ENCODE measurements around the gene PAQR7. TPM values are rescaled to one million over a fixed set of nuclear protein-coding genes. Genes with fewer than 3 reads are reported as not detected.

Gene PAQR7
- total and polyA plus RNA-seq, 2 donors, result 10.4 to 13.4 TPM

DNA sequence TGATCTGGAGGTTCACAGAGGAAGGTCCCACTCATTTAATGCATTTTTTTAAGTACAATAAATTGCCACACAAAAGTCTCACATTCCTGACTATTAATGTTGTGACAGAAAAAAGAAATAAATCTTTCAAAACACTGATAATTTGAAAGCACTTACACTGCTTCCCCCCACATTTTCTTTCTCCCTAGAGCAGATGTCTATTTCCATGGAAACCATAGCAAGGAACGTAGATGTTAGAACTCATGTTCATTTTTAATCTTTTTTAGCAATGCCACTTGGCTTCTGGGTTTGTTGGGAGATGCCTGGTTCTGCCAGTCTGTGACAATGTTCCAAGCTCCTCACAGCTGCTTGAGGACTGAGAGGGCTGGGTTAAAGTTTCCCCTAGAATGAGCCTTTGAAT, 32.7 kb upstream of the PAQR7 start:
- Histone ChIP-seq H3K27ac (ENCODE audit: low read depth) (no peak overlapping the region), H3K4me3 (ENCODE audit: low read depth, low read length) (no peak overlapping the region), H3K36me3 (ENCODE audit: insufficient read depth) (no peaks in the 10 kb centered on the region), H3K4me1 (ENCODE audit: insufficient read depth) (peaks cover 4% of the 10 kb centered on the region)
- WGBS, result 66% methylated on average over 1 of the region's 1 CpG
- DNase-seq (ENCODE audit: extremely low spot score), result no peak

- Histone ChIP-seq H3K36me3 (ENCODE audit: insufficient read depth) (no peaks in the 10 kb centered on the region), H3K4me1 (ENCODE audit: insufficient read depth) (peaks cover 4% of the 10 kb centered on the region), H3K4me3 (ENCODE audit: low read depth, low read length) (no peak overlapping the region), H3K27ac (ENCODE audit: low read depth) (no peak overlapping the region)
- WGBS, result 85% methylated on average over 6 of the region's 6 CpGs
- no peak for DNase-seq (ENCODE audit: extremely low spot score)
Observed at GRCh38 chr1:25907601-25908000, 32.1 kb upstream of the PAQR7 start.

DNA sequence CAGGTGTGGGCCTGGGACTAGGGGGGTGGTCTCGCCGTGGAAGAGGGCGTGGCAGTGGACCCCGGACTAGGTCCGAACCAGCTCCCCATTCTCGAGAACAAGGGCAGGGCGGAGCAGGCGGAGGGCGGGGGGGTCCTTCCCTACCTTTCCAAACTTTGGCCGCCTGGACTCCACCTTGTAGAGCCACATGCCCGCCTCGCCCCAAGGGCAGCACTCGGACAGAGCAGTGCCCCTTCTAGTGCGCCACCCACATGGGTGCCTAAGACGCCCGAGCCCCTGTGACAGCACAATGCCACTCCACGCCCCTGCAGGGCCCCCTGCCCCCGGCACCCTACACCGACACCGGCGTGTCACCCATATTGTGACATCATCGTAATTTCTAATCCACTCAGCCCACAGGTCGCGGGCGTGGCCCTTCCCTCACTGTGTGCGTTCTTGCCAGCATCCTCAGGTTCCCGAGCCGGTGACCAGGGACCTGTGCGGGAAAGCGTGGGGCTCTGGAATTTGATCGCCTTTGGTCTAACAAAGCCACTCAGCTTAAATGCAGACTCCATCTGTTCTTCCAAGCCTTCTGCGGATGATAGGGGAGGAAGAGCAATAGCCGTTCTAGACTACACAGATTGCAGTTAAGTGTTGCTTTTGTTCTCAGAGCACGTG, 31.3 kb upstream of the PAQR7 start:
- peak; percentile 39 for DNase-seq (ENCODE audit: extremely low spot score)

DNA sequence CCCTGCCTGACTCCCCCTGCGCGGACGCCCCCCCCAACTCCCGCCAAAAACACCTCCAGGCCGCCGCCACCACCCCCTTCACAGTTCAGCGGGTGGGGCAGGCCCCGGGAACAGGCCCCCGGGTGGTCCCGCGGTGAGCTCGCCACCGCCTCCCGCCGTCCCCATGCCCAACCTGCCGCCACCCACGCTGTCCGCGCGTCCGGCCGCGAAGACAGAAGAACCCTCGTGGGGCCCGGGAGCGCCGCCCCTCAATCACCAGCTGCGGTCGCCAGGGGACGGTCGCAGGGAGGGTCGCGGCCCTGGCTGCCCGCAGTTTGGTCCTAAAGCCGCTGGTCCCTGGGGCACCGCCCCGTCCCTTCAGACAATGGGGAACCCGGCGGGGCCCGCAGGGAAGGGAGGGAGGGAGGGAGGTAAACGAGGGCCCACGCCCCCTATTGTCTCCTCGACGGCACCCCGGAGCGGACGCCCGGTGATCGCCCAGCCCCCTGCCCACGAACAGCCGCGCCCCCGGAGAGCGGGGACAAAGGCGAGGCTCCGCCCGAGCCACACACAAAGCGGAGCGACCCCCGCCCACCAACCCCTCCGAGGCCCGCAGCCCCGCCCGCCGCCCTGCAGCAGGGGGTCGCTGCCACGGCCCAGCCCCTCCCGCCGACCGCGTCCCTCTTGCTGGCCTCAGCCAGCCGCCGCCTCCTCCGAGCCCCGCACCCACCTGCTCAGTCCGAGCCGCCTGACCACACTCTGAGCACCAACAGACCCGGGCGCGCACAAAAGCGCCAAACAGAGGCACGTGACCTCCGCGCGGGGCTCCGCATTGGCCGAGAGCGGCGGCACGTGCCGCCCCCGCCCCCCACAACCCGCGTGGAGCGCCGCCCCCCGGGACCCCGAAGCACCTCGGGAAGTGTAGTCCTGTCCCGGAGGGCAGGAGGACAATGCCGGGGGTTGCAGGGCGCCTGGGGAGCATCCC, 30.5 kb upstream of the PAQR7 start, which contains the start of gene STMN1:
Gene STMN1 (minus strand): TSS at position 740 of the 964 bp plus-strand sequence. CDS start 1,743 bp downstream, outside the sequence.
- Histone ChIP-seq H3K27ac (ENCODE audit: low read depth) (no peak within 1 kb of the TSS), H3K4me3 (ENCODE audit: low read depth, low read length) (peak within 1 kb of the TSS; percentile 79), H3K4me1 (ENCODE audit: insufficient read depth) (peaks cover 4% of the 10 kb centered on the region), H3K36me3 (ENCODE audit: insufficient read depth) (no peaks in the 10 kb centered on the region)
- DNase-seq (ENCODE audit: extremely low spot score), result peak; percentile 88
- under 1% methylated on average over 102 of the region's 102 CpGs for WGBS

More for the DNA sequence above, 31.3 kb upstream of the PAQR7 start:
- WGBS, result 16% methylated on average over 34 of the region's 34 CpGs
- Histone ChIP-seq H3K27ac (ENCODE audit: low read depth) (no peak overlapping the region), H3K4me3 (ENCODE audit: low read depth, low read length) (peak overlapping the region; percentile 79), H3K36me3 (ENCODE audit: insufficient read depth) (no peaks in the 10 kb centered on the region), H3K4me1 (ENCODE audit: insufficient read depth) (peaks cover 4% of the 10 kb centered on the region)

GRCh38 chr1:25904943-25905679, 29.6 kb upstream of the PAQR7 start:
- H3K36me3 ChIP-seq (ENCODE audit: insufficient read depth), result no peaks in the 10 kb centered on the region
- no peak overlapping the region for H3K27ac ChIP-seq (ENCODE audit: low read depth)
- H3K4me3 ChIP-seq (ENCODE audit: low read depth, low read length), result peak overlapping the region; percentile 79
- DNase-seq (ENCODE audit: extremely low spot score), result peak; percentile 81
- WGBS, result 1% methylated on average over 34 of the region's 34 CpGs
- H3K4me1 ChIP-seq (ENCODE audit: insufficient read depth), result peaks cover 4% of the 10 kb centered on the region

- H3K36me3 ChIP-seq (ENCODE audit: insufficient read depth), result no peaks in the 10 kb centered on the region
- no peak for DNase-seq (ENCODE audit: extremely low spot score)
- no peak overlapping the region for H3K27ac ChIP-seq (ENCODE audit: low read depth)
- peaks cover 4% of the 10 kb centered on the region for H3K4me1 ChIP-seq (ENCODE audit: insufficient read depth)
- H3K4me3 ChIP-seq (ENCODE audit: low read depth, low read length), result no peak overlapping the region
- WGBS, result 53% methylated on average over 3 of the region's 3 CpGs
Observed at GRCh38 chr1:25903986-25904385, 28.5 kb upstream of the PAQR7 start.

DNA sequence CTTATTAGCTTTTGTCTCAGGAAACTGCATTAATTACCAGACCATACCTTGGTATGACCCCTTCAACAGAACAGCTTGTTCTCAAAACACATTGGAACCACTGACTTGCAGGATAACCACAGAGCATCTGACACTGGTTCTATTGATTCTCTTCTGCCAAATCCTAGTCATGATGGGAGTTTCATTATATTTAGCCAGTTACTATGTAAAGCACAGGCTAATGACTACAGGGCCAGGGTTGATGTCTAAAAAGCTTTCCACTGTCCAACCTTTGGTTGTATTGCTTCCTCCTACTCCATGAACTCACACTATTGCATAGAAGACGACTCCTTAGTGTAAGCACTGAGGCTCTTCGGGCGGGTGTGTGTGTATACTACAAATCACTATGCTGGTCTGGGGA, 27.0 kb upstream of the PAQR7 start:
- Histone ChIP-seq H3K4me3 (ENCODE audit: low read depth, low read length) (no peak overlapping the region), H3K36me3 (ENCODE audit: insufficient read depth) (no peaks in the 10 kb centered on the region), H3K4me1 (ENCODE audit: insufficient read depth) (peaks cover 4% of the 10 kb centered on the region), H3K27ac (ENCODE audit: low read depth) (no peak overlapping the region)
- 79% methylated on average over 3 of the region's 3 CpGs for WGBS
- DNase-seq (ENCODE audit: extremely low spot score), result no peak

- Histone ChIP-seq H3K27ac (ENCODE audit: low read depth) (no peak overlapping the region), H3K36me3 (ENCODE audit: insufficient read depth) (no peaks in the 10 kb centered on the region), H3K4me3 (ENCODE audit: low read depth, low read length) (no peak overlapping the region), H3K4me1 (ENCODE audit: insufficient read depth) (no peaks in the 10 kb centered on the region)
- 81% methylated on average over 5 of the region's 5 CpGs for WGBS
- no peak for DNase-seq (ENCODE audit: extremely low spot score)
Observed at GRCh38 chr1:25900219-25900618, 24.7 kb upstream of the PAQR7 start.

GRCh38 chr1:25899792-25900191, 24.3 kb upstream of the PAQR7 start:
- H3K27ac ChIP-seq (ENCODE audit: low read depth), result no peak overlapping the region
- H3K4me1 ChIP-seq (ENCODE audit: insufficient read depth), result no peaks in the 10 kb centered on the region
- WGBS, result 83% methylated on average over 6 of the region's 6 CpGs
- no peaks in the 10 kb centered on the region for H3K36me3 ChIP-seq (ENCODE audit: insufficient read depth)
- no peak overlapping the region for H3K4me3 ChIP-seq (ENCODE audit: low read depth, low read length)
- DNase-seq (ENCODE audit: extremely low spot score), result no peak

DNA sequence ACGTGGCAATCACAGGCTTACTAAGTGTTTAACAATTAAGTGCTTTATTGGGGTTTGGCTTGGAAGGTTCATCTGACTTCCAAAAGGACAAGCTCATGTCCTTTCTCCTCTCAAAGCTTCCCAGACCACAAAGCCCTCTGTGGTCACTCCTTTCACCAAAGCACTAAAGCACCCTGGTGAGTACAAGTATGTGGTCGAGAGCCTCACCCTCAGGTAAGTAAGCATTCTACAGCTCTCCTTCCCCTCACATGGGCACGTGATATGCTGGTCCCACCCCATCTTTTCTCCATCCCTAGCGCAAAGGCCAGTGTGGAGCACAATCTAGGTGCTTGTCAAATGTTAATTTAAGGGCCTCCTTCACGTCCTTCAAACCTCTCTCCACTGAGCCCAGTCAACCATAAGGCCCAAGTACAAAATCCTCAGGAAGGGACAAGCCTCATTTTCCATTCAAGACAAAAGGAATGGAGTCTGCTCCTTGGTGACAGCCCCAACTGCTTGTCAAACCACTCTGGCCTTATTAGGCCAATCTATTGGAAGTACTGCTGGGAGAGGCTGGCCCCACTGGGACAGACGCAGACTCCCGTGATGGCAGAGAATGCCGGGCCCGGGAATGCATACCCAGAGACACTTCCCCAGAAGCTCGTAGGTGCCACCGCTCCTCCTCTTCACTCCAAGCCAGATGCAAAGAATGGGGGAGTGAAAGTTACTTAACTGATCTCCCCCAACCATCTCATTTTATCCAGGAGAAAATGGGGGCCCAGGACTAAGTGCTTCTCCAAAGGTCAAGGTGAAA, 22.9 kb upstream of the PAQR7 start:
- H3K4me1 ChIP-seq (ENCODE audit: insufficient read depth), result no peaks in the 10 kb centered on the region
- H3K4me3 ChIP-seq (ENCODE audit: low read depth, low read length), result no peak overlapping the region
- no peaks in the 10 kb centered on the region for H3K36me3 ChIP-seq (ENCODE audit: insufficient read depth)
- WGBS, result 81% methylated on average over 11 of the region's 11 CpGs
- no peak for DNase-seq (ENCODE audit: extremely low spot score)
- H3K27ac ChIP-seq (ENCODE audit: low read depth), result no peak overlapping the region

GRCh38 chr1:25897754-25898153, 22.2 kb upstream of the PAQR7 start:
- H3K4me1 ChIP-seq (ENCODE audit: insufficient read depth), result no peaks in the 10 kb centered on the region
- WGBS, result 83% methylated on average over 5 of the region's 5 CpGs
- no peak for DNase-seq (ENCODE audit: extremely low spot score)
- H3K27ac ChIP-seq (ENCODE audit: low read depth), result no peak overlapping the region
- H3K4me3 ChIP-seq (ENCODE audit: low read depth, low read length), result no peak overlapping the region
- H3K36me3 ChIP-seq (ENCODE audit: insufficient read depth), result no peaks in the 10 kb centered on the region

DNA sequence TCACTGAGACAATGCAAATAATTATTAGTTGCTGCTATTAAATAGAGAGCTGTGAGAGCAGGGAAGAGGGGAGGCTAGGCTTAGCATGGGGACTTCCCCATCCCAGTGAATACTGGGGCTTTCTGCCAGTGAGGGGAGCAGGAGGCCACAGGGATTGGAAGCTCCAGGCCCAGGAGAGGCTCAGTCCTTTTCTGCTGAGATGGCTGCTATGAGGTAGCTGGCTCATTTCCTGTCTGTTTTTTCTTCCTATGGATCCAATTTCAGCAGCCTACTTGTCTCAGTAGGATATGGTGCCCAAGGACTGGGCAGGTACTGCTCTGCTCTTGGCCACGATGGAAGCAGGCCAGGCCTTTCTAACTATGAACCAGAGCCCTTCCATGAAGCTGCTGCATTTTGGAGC, 20.8 kb upstream of the PAQR7 start:
- 82% methylated on average over 1 of the region's 1 CpG for WGBS
- no peak for DNase-seq (ENCODE audit: extremely low spot score)

More for the DNA sequence above, 20.8 kb upstream of the PAQR7 start:
- Histone ChIP-seq H3K27ac (ENCODE audit: low read depth) (no peak overlapping the region), H3K4me1 (ENCODE audit: insufficient read depth) (peaks cover 1% of the 10 kb centered on the region), H3K4me3 (ENCODE audit: low read depth, low read length) (no peak overlapping the region), H3K36me3 (ENCODE audit: insufficient read depth) (no peaks in the 10 kb centered on the region)
